ENCODE measurements around the gene C10orf90. TPM values are rescaled to one million over a fixed set of nuclear protein-coding genes. Genes with fewer than 3 reads are reported as not detected.

Gene C10orf90
- total and polyA plus RNA-seq, 12 donors, result 0.04 to 0.36 TPM; not detected in 10

GRCh38 chr10:126674741-126675515 lies 4.4 kb upstream of the C10orf90 start:
- H3K27ac ChIP-seq, result no peak overlapping the region
- no peaks in the 10 kb centered on the region for H3K9me3 ChIP-seq
- no peaks in the 10 kb centered on the region for H3K36me3 ChIP-seq
- intact Hi-C loops (cut with DNase I), result no loop called here
- no peak overlapping the region for H3K4me3 ChIP-seq
- no peaks in the 10 kb centered on the region for H3K4me1 ChIP-seq
- DNase-seq (no peak), ATAC-seq (no peak)
- H3K27me3 ChIP-seq, result peaks cover 0 to 4% (median 0%) of the 10 kb centered on the region in 7 donors
- TF ChIP-seq, protein P1, sequence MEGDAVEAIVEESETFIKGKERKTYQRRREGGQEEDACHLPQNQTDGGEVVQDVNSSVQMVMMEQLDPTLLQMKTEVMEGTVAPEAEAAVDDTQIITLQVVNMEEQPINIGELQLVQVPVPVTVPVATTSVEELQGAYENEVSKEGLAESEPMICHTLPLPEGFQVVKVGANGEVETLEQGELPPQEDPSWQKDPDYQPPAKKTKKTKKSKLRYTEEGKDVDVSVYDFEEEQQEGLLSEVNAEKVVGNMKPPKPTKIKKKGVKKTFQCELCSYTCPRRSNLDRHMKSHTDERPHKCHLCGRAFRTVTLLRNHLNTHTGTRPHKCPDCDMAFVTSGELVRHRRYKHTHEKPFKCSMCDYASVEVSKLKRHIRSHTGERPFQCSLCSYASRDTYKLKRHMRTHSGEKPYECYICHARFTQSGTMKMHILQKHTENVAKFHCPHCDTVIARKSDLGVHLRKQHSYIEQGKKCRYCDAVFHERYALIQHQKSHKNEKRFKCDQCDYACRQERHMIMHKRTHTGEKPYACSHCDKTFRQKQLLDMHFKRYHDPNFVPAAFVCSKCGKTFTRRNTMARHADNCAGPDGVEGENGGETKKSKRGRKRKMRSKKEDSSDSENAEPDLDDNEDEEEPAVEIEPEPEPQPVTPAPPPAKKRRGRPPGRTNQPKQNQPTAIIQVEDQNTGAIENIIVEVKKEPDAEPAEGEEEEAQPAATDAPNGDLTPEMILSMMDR (IDR thresholded peaks at IDR 0.05), result no peak
- 75% methylated on average over 6 of the region's 6 CpGs for WGBS, 2 donors

- TF ChIP-seq, protein P1 (IDR thresholded peaks at IDR 0.05), result no peak
- WGBS, 2 donors, result 73 to 84% methylated on average over 3 of the region's 3 CpGs
- no peaks in the 10 kb centered on the region for H3K4me1 ChIP-seq
- no peaks in the 10 kb centered on the region for H3K9me3 ChIP-seq
- intact Hi-C loops (cut with DNase I), result no loop called here
- peaks cover 0 to 4% (median 0%) of the 10 kb centered on the region in 7 donors for H3K27me3 ChIP-seq
- DNase-seq (no peak), ATAC-seq (no peak)
- no peaks in the 10 kb centered on the region for H3K36me3 ChIP-seq
- H3K27ac ChIP-seq, result no peak overlapping the region
- H3K4me3 ChIP-seq, result no peak overlapping the region
These were observed 3.1 kb upstream of the C10orf90 start for GRCh38 chr10:126673565-126673964.

DNA sequence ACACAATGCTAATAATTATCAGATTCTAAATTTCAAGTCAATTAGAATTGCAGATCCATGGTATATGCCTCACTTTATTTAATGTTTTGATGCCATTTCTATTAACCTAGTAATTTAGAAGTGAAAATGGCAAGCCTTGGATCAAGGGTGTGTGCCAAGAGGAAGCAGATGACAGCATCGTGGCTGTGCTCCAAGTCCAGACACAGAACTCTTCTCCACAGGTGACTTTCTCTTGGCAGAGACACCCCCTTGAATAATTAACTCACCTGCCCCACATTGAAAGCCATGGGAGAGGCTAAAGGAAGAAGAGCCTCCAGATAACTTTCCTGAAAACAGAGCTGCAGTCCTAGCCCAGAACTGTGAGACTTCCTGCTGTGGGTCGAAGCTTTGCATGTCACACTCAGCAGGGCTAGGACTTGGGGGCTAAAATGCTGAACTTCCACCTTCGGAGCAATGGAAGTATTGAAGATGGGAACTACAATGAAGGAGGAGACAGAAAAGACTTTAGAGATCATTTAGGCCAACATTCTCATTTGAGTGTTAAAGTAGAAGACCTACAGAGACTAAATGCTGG lies 996 bp upstream of the C10orf90 start:
- no peak for DNase-seq
- no peak for ATAC-seq
- Histone ChIP-seq H3K9me3 (no peaks in the 10 kb centered on the region), H3K4me3 (no peak overlapping the region), H3K27me3 (peaks cover 0 to 4% (median 0%) of the 10 kb centered on the region in 7 donors), H3K36me3 (no peaks in the 10 kb centered on the region), H3K27ac (no peak overlapping the region), H3K4me1 (no peaks in the 10 kb centered on the region)
- TF ChIP-seq, protein P1 (IDR thresholded peaks at IDR 0.05), result no peak
- intact Hi-C loops (cut with DNase I), result no loop called here
- WGBS, 2 donors, result 46 to 48% methylated on average over 3 of the region's 3 CpGs

DNA sequence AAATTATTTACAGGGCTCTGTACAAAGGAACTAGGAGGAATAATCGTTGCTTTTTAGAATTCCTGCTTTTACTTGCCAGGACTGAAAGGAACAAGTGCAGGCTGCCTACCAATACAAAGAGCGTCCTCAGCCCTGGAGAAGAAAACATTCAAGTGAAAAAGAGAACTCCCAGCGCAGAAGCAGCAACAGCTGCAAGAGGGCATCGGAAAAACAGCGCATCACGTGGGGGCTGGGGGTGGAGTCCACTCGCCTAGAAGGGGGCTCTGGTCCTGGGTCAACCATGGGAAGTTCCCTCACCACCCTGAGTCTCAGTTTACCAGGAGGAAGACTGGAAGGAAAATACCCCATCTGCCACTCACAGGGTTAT lies 385 bp upstream of the C10orf90 start:
- Histone ChIP-seq H3K36me3 (no peaks in the 10 kb centered on the region), H3K4me3 (no peak overlapping the region), H3K4me1 (no peaks in the 10 kb centered on the region), H3K9me3 (no peaks in the 10 kb centered on the region), H3K27ac (no peak overlapping the region), H3K27me3 (peaks cover 0 to 4% (median 0%) of the 10 kb centered on the region in 7 donors)
- intact Hi-C loops (cut with DNase I), result no loop called here
- 61% methylated on average over 7 of the region's 7 CpGs for WGBS, 2 donors
- TF ChIP-seq, protein P1 (IDR thresholded peaks at IDR 0.05), result no peak
- DNase-seq, result no peak
- ATAC-seq, result no peak

Data from heart right ventricle (tissue), 16 donors.